ACC112 (cell line): ENCODE measurements around the gene LPP.
"Not testable (repeated sequence)": the region's sequence is repeated elsewhere in the genome, so short reads cannot be mapped to it uniquely, and the experiment has no call there.

Experiments
- H2AFZ ChIP-seq: fragments of 200-600 bp; sonication (generic); one replicate; pipeline ENCODE4 v1.6.0; 2017; ENCODE audit warnings: antibody characterized with exemption, low read length; ENCODE audit not compliant: unreplicated experiment
- H3K27ac ChIP-seq: fragments of 200-600 bp; sonication (generic); 2 replicates; pipeline ENCODE4 v1.5.1; 2014; ENCODE audit warnings: low read depth, mild to moderate bottlenecking, antibody characterized with exemption, low read length, moderate library complexity
- H3K27me3 ChIP-seq: fragments of 200-600 bp; sonication (generic); 2 replicates; pipeline ENCODE4 v1.6.1; 2014; ENCODE audit warnings: mild to moderate bottlenecking, antibody characterized with exemption, low read length, moderate library complexity, mixed read lengths; ENCODE audit not compliant: insufficient read depth
- H3K36me3 ChIP-seq: fragments of 200-600 bp; sonication (generic); 2 replicates; pipeline ENCODE4 v1.6.1; 2016; ENCODE audit warnings: mild to moderate bottlenecking, antibody characterized with exemption, low read length, moderate library complexity, mixed read lengths; ENCODE audit not compliant: insufficient read depth
- H3K4me1 ChIP-seq: fragments of 200-600 bp; sonication (generic); one replicate; pipeline ENCODE4 v1.6.1; 2016; ENCODE audit warnings: low read length, mixed read lengths; ENCODE audit not compliant: insufficient read depth, unreplicated experiment, control insufficient read depth
- H3K4me3 ChIP-seq: fragments of 200-600 bp; sonication (generic); 2 replicates; pipeline ENCODE4 v1.5.1; 2014; ENCODE audit warnings: mild to moderate bottlenecking, low read depth, low read length
- H3K79me2 ChIP-seq: fragments of 200-600 bp; sonication (generic); one replicate; pipeline ENCODE4 v1.6.0; 2016; ENCODE audit warnings: low read length; ENCODE audit not compliant: control insufficient read depth, unreplicated experiment, insufficient read depth

The LPP gene

GRCh38 chr3:188635258-188636042, 481.5 kb downstream of the LPP start:
- Histone ChIP-seq H3K79me2 (no peaks in the 10 kb centered on the region), H2AFZ (no peak overlapping the region), H3K4me1 (peaks cover 12% of the 10 kb centered on the region), H3K27me3 (no peaks in the 10 kb centered on the region), H3K4me3 (no peak overlapping the region), H3K27ac (no peak overlapping the region), H3K36me3 (peaks cover 4% of the 10 kb centered on the region; the same call in 1 of the 2 replicates)

GRCh38 chr3:188636292-188636691, 482.3 kb downstream of the LPP start:
- H3K79me2 ChIP-seq, H3K36me3 ChIP-seq, H3K4me3 ChIP-seq, H3K27me3 ChIP-seq, H3K27ac ChIP-seq, H2AFZ ChIP-seq: not testable (repeated sequence)
- peaks cover 10% of the 10 kb centered on the region for H3K4me1 ChIP-seq

GRCh38 chr3:188641076-188641475, 487.1 kb downstream of the LPP start:
- Histone ChIP-seq H3K4me3 (no peak overlapping the region), H3K36me3 (no peaks in the 10 kb centered on the region), H3K27ac (no peak overlapping the region), H3K4me1 (no peaks in the 10 kb centered on the region), H2AFZ (no peak overlapping the region), H3K79me2 (no peaks in the 10 kb centered on the region), H3K27me3 (no peaks in the 10 kb centered on the region)

- Histone ChIP-seq H3K4me3 (no peak overlapping the region), H3K27me3 (no peaks in the 10 kb centered on the region), H3K36me3 (no peaks in the 10 kb centered on the region), H2AFZ (no peak overlapping the region), H3K79me2 (no peaks in the 10 kb centered on the region), H3K27ac (no peak overlapping the region), H3K4me1 (no peaks in the 10 kb centered on the region)
These were observed 489.8 kb downstream of the LPP start for GRCh38 chr3:188643736-188644135.

GRCh38 chr3:188646592-188646991, 492.6 kb downstream of the LPP start:
- H3K27ac ChIP-seq, result no peak overlapping the region
- H3K36me3 ChIP-seq, result 0 out of 2 replicates have a peak, but pooled peaks cover 5% of the 10 kb centered on the region
- H3K4me1 ChIP-seq, result peaks cover 4% of the 10 kb centered on the region
- no peak overlapping the region for H3K4me3 ChIP-seq
- H3K27me3 ChIP-seq, result no peaks in the 10 kb centered on the region
- H3K79me2 ChIP-seq, result no peaks in the 10 kb centered on the region
- no peak overlapping the region for H2AFZ ChIP-seq

GRCh38 chr3:188647237-188647636, 493.3 kb downstream of the LPP start:
- Histone ChIP-seq H3K4me3 (no peak overlapping the region), H3K4me1 (peaks cover 4% of the 10 kb centered on the region), H3K27ac (no peak overlapping the region), H3K36me3 (0 out of 2 replicates have a peak, but pooled peaks cover 5% of the 10 kb centered on the region), H3K27me3 (no peaks in the 10 kb centered on the region), H3K79me2 (no peaks in the 10 kb centered on the region), H2AFZ (no peak overlapping the region)

GRCh38 chr3:188649521-188649920, 495.6 kb downstream of the LPP start:
- Histone ChIP-seq H3K27ac (no peak overlapping the region), H2AFZ (no peak overlapping the region), H3K36me3 (0 out of 2 replicates have a peak, but pooled peaks cover 5% of the 10 kb centered on the region), H3K4me3 (no peak overlapping the region), H3K4me1 (peaks cover 4% of the 10 kb centered on the region), H3K27me3 (no peaks in the 10 kb centered on the region), H3K79me2 (no peaks in the 10 kb centered on the region)

GRCh38 chr3:188656196-188656982, 502.4 kb downstream of the LPP start:
- H3K4me3 ChIP-seq, result no peak overlapping the region

GRCh38 chr3:188658606-188659005, 504.6 kb downstream of the LPP start:
- H3K79me2 ChIP-seq, result no peaks in the 10 kb centered on the region
- no peak overlapping the region for H3K4me3 ChIP-seq
- no peak overlapping the region for H3K27ac ChIP-seq
- no peak overlapping the region for H2AFZ ChIP-seq
- no peaks in the 10 kb centered on the region for H3K36me3 ChIP-seq
- peaks cover 4% of the 10 kb centered on the region for H3K4me1 ChIP-seq
- no peaks in the 10 kb centered on the region for H3K27me3 ChIP-seq

More at GRCh38 chr3:188656196-188656982, 502.4 kb downstream of the LPP start:
- H3K27me3 ChIP-seq, result no peaks in the 10 kb centered on the region
- H3K36me3 ChIP-seq, result 0 out of 2 replicates have a peak, but pooled peaks cover under 1% of the 10 kb centered on the region
- no peak overlapping the region for H2AFZ ChIP-seq
- no peaks in the 10 kb centered on the region for H3K79me2 ChIP-seq
- H3K4me1 ChIP-seq, result peaks cover 4% of the 10 kb centered on the region
- H3K27ac ChIP-seq, result peak overlapping the region; percentile 36; the same call in 1 of the 2 replicates

- Histone ChIP-seq H3K27ac (no peak overlapping the region), H3K36me3 (no peaks in the 10 kb centered on the region), H2AFZ (no peak overlapping the region), H3K27me3 (no peaks in the 10 kb centered on the region), H3K79me2 (no peaks in the 10 kb centered on the region), H3K4me1 (peaks cover 4% of the 10 kb centered on the region), H3K4me3 (no peak overlapping the region)
These were observed 505.6 kb downstream of the LPP start for GRCh38 chr3:188659449-188660090.
